HG02943 (cell line): ENCODE data around the gene LYPD6.
A peak's percentile ranks its signal among the peaks of the same experiment; 100 is the strongest.
"Not testable (repeated sequence)": the region's sequence is repeated elsewhere in the genome, so short reads cannot be mapped to it uniquely, and the experiment has no call there.

Source experiments
- ATAC-seq: cut with Tn5 transposase; IDR thresholded peaks from one replicate; pipeline ENCODE4 v1.9.1; 2021; ENCODE audit warnings: mild to moderate bottlenecking, low read depth, moderate library complexity; ENCODE audit not compliant: unreplicated experiment

The LYPD6 gene

GRCh38 chr2:149330127-149331022 lies at the start of gene LYPD6:
Gene LYPD6 (plus strand): TSS chr2:149330587. CDS start chr2:149437709, 107,122 bp downstream.
- ATAC-seq = peak; percentile 69

- ATAC-seq = no peak
Observed at GRCh38 chr2:149281441-149281840, 48.9 kb upstream of the LYPD6 start.

DNA sequence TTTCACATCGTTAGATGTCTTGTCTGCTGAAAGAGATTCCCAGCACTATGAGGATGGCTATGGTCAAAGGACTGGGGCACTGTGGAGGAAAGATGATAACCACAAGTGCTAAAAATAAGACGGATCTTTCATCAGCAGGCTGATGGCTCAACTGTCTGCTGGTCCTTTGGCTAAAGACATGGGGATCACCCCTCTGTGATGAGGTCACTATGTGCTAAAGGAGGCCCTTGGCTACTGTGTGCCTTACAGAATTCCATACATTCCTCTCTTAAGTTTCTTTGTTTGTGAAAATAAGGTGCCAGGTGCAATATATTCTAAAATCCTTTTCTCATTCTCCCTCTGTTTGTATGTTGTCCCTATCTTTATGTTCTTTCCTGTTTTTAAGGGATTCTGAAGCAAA lies 39.7 kb upstream of the LYPD6 start:
- ATAC-seq = no peak

- no peak for ATAC-seq
Observed at GRCh38 chr2:149291881-149292280, 38.5 kb upstream of the LYPD6 start.

DNA sequence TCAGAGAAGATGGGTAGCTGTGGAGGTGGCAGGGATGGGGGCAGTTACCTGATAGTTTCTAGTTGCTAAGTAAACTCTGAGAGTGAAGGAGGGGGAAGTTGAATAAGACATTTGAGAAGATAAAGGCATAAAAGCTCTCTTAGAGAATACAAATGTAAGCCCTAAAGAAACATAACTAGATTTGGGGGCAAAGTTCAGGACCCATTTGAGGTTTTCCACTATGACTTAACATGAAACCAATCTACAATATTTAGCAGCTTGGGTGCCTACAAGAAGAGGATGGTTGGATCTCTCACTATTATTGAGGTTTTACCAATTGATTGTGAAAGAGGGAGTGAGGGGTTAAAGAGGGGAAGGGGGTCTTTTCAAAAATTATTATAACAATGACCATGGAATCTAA lies 34.4 kb upstream of the LYPD6 start:
- no peak for ATAC-seq

GRCh38 chr2:149307014-149307413 lies 23.4 kb upstream of the LYPD6 start:
- ATAC-seq = no peak

DNA sequence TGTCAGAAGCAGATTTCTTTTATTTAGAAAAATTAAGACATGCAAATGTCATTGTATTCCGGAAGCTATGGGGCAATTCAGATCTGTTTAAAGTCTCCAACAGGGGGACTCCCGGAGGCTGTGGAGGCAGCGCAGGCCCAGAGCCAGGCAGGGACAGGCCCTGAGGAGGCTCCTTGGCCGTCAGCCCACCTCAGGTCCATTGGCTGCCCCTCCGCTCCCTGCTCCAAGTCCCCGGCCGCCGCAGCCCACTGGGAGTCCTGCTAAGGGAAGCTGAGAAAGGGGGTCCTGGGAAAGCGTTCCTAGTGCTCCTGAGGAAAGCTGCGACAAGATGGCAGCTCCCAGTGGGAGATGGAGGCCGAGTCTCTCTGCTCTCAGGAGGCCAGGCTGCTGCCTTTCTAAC lies 20.0 kb upstream of the LYPD6 start:
- ATAC-seq = no peak

DNA sequence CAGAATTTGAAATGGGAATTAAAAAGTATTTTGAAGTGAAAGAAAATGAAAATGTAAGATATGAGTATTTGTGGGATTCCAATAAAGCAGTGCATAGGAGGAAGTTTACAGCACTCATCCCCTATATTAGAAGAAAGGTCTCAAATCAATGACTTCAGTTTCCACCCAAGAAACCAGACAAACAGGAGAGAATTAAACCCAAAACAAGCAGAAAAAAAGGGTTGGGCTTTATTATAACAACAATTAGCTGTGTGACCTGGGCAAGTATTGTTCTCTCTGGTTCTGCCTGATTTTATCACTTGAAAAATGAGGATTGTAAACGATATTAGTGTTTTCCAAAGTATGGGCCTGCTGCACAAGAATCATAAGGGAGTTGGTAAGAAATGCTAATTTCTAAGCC lies 18.3 kb upstream of the LYPD6 start:
- ATAC-seq = no peak

- ATAC-seq = peak; percentile 91
Observed at GRCh38 chr2:149313512-149313972, 16.8 kb upstream of the LYPD6 start.

DNA sequence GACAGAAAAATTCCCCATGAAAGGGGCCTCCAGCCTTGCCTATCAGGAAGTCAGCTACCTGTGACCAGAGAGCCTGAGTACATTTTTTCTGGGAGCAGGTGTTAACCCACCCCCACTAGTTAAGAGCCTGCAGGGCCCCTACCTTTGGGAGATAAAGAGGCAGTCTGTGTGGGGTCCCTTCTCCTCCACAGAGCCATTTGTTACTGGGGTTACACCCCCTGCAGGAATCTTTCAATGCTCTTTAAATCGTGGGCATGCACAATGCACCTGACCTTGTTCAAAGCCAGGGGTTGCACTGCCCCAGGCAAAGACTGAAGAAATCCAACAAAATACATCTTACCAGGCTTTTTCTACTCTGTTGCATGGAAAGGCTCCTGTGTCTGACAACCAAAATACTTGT lies 15.7 kb upstream of the LYPD6 start:
- ATAC-seq = no peak

- ATAC-seq = no peak
Observed at GRCh38 chr2:149315461-149315860, 14.9 kb upstream of the LYPD6 start.

- ATAC-seq = not testable (repeated sequence)
Observed at GRCh38 chr2:149318566-149318965, 11.8 kb upstream of the LYPD6 start.

- ATAC-seq = no peak
Observed at GRCh38 chr2:149320362-149320761, 10.0 kb upstream of the LYPD6 start.

DNA sequence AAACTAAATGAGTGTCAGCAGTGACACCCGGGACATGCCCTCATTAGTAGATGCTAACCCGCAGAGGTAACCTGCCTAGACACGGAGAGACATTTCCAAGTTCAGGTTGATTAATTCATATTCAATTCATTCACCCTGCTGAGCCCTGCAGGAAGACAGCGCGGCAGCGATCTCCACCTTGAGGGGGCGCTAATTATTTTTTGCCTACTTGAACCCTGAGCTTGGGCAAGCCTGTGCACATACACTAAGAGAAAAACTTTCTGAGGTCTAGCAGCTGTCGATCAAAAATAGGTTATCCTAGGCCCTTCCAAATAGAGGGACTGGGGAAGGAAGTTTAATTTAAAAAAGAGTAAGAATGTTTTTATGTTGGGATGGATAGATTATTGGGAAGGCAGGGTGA lies 1.3 kb upstream of the LYPD6 start:
- ATAC-seq = no peak

DNA sequence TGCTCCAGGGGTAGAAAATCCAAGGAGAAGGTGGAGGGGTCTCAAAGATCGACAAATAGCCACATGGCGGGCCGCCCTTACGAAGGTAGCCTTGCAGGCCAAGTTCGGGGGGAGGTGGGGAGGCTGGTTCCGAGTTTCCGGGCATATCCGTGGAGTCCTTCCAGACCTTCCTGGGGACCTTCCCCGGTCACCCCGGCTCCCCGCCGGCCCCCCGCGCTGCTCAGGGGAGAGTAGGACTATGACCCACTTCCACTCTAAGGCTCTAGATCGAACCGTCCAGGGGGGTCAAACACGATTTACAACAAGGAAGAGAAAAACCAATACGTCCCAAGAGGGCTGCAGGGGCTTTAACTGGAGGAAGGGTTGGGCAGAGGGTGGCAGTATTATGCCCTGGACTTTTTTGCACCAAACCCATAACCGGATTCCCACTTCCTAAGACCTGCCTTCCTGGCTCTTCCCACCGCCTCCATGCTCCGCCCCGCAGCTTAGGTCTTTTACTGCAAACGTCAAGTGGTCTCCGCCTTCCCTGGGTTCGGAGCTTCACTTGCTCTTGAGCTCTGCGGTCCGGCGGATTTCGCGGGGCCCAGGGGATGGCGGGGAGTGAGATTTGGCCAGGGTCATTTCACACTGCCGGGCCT lies 779 bp upstream of the LYPD6 start:
- ATAC-seq = peak; percentile 8

DNA sequence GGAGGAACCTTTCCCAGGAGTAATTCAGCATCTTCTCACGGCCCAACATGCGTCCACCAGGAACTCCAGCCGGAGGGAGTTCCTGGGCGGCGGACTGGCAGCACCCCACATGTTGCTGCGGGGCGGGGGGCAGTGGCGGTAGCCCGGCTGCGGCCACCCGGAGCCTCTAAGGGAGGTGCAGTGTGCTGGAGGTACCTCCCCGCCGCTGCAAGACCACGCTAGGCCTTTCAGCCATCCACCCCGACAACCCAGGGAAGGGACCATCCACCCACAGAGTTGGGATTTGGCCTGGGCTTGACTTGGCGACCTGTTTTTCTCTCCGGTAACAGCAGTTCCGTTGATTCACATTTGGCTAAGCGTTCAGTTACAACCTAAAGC lies 625 bp downstream of the LYPD6 start:
- no peak for ATAC-seq

DNA sequence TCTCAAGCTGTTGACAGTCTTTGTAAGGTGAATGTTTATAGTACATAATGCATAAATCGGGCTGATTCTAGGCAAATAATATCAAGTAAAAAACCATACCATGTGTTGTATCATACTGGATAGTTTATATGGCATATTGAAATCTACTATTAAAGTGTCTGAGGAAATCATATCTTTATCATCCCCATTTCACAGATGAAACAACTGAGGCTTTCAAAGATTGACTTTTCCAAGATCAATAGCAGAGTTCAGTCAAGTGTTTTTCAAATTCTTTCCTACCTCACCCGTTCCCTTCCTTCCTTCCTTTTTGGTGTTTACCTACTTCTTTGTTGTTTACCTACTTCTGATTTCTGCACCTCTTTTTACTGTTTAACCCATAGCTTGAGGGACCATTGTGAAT lies 2.0 kb downstream of the LYPD6 start:
- ATAC-seq = no peak

DNA sequence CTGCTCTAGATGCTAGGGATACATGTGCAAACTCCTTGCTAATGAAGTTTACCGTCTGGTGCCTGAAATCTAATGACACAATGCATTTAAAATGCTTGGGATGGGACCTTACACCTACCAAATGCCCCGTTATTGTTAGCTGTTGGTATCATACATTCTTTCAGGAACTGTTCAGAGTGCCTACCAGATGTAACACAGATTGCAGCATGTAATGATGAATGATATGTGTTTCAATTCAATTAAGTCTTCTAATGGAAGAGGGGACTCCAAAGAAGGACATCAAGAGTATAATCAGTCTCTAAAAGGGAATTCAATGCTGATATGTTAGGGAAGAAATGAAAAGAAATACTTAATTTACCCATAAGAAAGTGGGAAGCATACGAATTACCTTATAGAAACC lies 3.2 kb downstream of the LYPD6 start:
- ATAC-seq = no peak

DNA sequence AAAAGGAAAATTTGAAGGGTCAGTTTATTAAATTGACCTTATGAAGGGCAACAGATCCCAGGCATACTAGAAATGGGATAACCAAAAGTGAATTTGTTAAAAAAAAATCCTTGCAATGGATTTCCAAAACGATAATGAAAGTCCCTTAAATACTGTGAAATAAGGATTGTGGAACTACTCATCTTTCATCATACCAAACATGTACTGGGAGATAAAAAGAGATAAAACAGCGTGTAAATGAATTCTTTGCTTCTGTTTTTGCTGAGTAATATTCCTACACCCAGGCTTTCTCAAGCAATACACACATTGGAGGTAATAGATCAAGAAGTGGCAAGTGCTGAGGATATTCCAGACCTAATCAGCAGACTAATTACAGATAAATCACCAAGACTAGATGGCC lies 3.8 kb downstream of the LYPD6 start:
- ATAC-seq = no peak

- ATAC-seq = no peak
Observed at GRCh38 chr2:149339324-149339723, 8.9 kb downstream of the LYPD6 start.

GRCh38 chr2:149342509-149342908 lies 12.1 kb downstream of the LYPD6 start:
- ATAC-seq = no peak

DNA sequence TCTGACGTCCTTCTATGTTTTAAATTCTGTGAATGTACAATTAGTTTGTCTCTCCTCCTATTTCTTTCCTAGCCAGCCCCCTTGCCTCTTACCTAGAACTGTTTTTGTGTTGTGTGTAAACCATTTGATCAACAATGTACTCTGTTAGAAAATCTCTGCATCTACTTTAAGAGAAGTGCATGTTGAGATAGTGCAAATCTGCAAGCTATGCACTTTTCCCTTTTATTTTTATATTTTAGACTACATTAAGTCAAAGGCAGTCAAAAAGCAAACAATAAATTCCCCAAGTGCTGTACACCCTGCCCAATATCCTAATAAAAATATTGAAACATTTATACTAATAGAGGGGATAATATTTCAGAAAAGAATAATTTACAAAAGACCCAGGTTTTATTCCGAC lies 13.7 kb downstream of the LYPD6 start:
- no peak for ATAC-seq
